Adrenal gland (tissue), 12 donors: ENCODE data around the gene TRIL. TPM values are rescaled to one million over a fixed set of nuclear protein-coding genes. Genes with fewer than 3 reads are reported as not detected.

Experiments used
- DNase-seq, 7 donors: peaks; one replicate each; pipeline ENCODE4 v3.0.0-alpha.2; 2019 to 2020
- H3K27ac ChIP-seq, 5 donors: fragments of 200-600 bp; sonication (generic) in 4 of 5; 1 replicate in 3 of 5; 2 replicates in 2 of 5; pipeline versions ENCODE4 v1.5.1 to v1.8.0; 2016 to 2020; ENCODE audit warnings: mild to moderate bottlenecking in 1 of 5
- H3K27me3 ChIP-seq: fragments of 200-600 bp; 2 replicates; pipeline ENCODE4 v1.8.0; 2021
- H3K36me3 ChIP-seq, 2 donors: fragments of 200-600 bp; replicated peaks in 1 of 2; 1 replicate in 1 of 2; 2 replicates in 1 of 2; pipeline versions ENCODE4 v1.5.1 to v1.8.0; 2018 to 2022
- H3K4me1 ChIP-seq, 2 donors: fragments of 200-600 bp; replicated peaks in 1 of 2; 1 replicate in 1 of 2; 2 replicates in 1 of 2; pipeline versions ENCODE4 v1.5.1 to v1.8.0; 2018 to 2021
- H3K4me3 ChIP-seq, 4 donors: fragments of 200-600 bp; sonication (generic) in 3 of 4; one replicate each; pipeline ENCODE4 v1.5.1; 2016 to 2018
- H3K9me3 ChIP-seq, 3 donors: fragments of 200-600 bp; sonication (generic) in 1 of 3; replicated peaks in 1 of 3; 1 replicate in 2 of 3; 2 replicates in 1 of 3; pipeline versions ENCODE4 v1.5.1 to v1.8.0; 2016 to 2021
- POLR2A ChIP-seq, 2 donors: fragments of 450-650 bp; IDR thresholded peaks; one replicate each; pipeline ENCODE4 v1.6.1; 2017; ENCODE audit warnings: antibody characterized with exemption in 2 of 2, mild to moderate bottlenecking in 2 of 2, moderate library complexity in 1 of 2
- WGBS, 4 donors: extraction: QIAGEN DNeasy Blood & Tissue Kit in 2 of 4; methylation state at CpG; one replicate each; pipeline versions ENCODE4 v1.1.5 to v1.1.7; 2013 to 2017; 5-methylcytosine and 5-hydroxymethylcytosine counted together
- intact Hi-C, 2 donors: fragments of 100-400 bp; cut with DNase I; formaldehyde crosslinking; loops; one replicate each; pipeline versions ENCODE4 v1.14.1 to v1.15.0; 2022 to 2023
- polyA plus RNA-seq, 3 donors: library from polyadenylated mRNA; stranded (reverse); fragments of 200-250 nt in 2 of 3; fragments of 350-450 nt in 1 of 3; fragmentation: Illumina TruSeq in 1 of 3; extraction: RNeasy Lipid Tissue Mini Kit (QIAGEN cat#74804) in 1 of 3; gene quantifications; one replicate each; pipeline ENCODE4 v1.2.3, GENCODE V29; 2013 to 2014
- total RNA-seq, 9 donors: library from RNA; depleted of rRNA in 4 of 9; stranded (reverse); fragments of >200 nt in 4 of 9; fragments of 120-200 nt in 1 of 9; fragmentation: NEBNext Ultra II Directional in 1 of 9; extraction: Animal tissue kit (Norgen Biotek cat#: 25700) in 1 of 9; gene quantifications; one replicate each; pipeline versions ENCODE4 v1.1.0 to v1.2.4, GENCODE V29; 2013 to 2023
- TF ChIP-seq, protein P1 (sequence below), 6 experiments: fragments of 450-650 bp in 4 of 6; fragments of 200-600 bp in 2 of 6; sonication (generic) in 1 of 6; IDR thresholded peaks; 1 replicate in 5 of 6; 2 replicates in 1 of 6; pipeline versions ENCODE4 v1.5.1 to v1.8.0; 2016 to 2021; ENCODE audit warnings: antibody characterized with exemption in 6 of 6, mild to moderate bottlenecking in 2 of 6, moderate library complexity in 1 of 6
- donor health status: healthy with polysubstance abuse.
- donor health status: Bipolar disorder and iron deficiency.
- donor health status: DM: yes; HTN: yes; CAD: no.
- donor health status: DM: no; HTN: no; CAD: no.
- donor health status: DM: no; HTN: no; CAD: no.
- donor health status: DM: yes; HTN: yes; CAD: no.

Gene TRIL
- total and polyA plus RNA-seq, 12 donors: 1.3 to 17.1 (median 5.1) TPM

DNA sequence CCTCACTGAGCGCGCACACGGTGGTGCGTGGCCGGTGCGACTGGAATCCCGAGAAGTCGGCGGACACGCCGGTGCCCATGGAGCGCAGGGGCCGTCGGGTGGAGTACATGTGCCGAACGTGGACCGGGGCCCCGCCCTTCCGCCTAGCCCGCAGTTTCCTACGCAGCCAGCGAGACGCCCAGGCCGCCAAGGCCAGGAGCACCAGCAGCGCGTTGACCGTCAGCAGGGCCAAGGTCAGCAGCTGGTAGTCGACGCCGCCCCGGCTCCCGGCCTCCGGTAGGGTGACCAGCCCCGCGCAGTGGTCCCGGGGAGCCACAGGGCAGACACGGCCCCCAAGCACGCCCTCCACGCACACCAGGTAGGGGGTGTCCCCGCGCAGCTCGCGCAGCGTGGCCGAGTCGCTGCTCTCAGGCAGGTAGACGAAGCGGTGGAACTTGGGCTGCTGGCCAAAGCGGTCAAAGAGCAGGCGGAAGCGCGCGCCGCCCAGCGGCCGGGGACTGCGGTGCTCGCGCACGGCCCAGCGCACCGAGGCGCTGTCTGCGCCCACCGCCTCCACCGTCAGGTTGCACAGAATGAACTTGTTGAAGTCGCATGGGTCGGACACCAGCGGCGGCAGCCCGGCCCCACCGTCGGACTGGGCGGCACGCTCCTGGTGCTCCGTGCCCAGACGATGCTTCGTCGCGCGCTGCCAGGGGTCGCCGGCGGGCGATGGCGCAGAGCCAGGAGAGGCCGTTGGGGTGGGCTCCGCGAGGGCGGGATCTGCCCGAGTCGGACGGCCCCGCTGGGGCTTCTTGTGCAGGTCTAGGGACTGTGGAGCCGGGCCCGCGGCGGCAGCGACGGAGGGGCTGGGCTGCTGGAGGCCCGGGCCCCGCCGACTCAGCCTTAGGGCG, 2.2 kb downstream of the TRIL start:
- H3K27me3 ChIP-seq: peaks cover 36% of the 10 kb centered on the region
- WGBS, 4 donors: 0 to 3% (median 1%) methylated on average over 1 to 104 of the region's 104 CpGs
- peaks cover 6 to 32% of the 10 kb centered on the region in 2 donors for H3K4me1 ChIP-seq
- peak; percentile 44 to 87 (median 69) for DNase-seq
- H3K36me3 ChIP-seq: no peaks in the 10 kb centered on the region
- H3K9me3 ChIP-seq: no peaks in the 10 kb centered on the region
- H3K27ac ChIP-seq: peak overlapping the region in 2 of 5 donors; percentile 58 to 68
- intact Hi-C loops: loop anchor here in 1 of 2 donors (5.0 kb wide), 1 partner anchor 146 kb away; no protein-coding TSS in a partner anchor
- H3K4me3 ChIP-seq: peak overlapping the region in 2 of 4 donors; percentile 36 to 58
- no peak for TF ChIP-seq POLR2A (IDR thresholded peaks at IDR 0.05)
- TF ChIP-seq, protein P1, sequence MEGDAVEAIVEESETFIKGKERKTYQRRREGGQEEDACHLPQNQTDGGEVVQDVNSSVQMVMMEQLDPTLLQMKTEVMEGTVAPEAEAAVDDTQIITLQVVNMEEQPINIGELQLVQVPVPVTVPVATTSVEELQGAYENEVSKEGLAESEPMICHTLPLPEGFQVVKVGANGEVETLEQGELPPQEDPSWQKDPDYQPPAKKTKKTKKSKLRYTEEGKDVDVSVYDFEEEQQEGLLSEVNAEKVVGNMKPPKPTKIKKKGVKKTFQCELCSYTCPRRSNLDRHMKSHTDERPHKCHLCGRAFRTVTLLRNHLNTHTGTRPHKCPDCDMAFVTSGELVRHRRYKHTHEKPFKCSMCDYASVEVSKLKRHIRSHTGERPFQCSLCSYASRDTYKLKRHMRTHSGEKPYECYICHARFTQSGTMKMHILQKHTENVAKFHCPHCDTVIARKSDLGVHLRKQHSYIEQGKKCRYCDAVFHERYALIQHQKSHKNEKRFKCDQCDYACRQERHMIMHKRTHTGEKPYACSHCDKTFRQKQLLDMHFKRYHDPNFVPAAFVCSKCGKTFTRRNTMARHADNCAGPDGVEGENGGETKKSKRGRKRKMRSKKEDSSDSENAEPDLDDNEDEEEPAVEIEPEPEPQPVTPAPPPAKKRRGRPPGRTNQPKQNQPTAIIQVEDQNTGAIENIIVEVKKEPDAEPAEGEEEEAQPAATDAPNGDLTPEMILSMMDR (IDR thresholded peaks at IDR 0.05): peak; percentile 14 to 78 (median 50)

DNA sequence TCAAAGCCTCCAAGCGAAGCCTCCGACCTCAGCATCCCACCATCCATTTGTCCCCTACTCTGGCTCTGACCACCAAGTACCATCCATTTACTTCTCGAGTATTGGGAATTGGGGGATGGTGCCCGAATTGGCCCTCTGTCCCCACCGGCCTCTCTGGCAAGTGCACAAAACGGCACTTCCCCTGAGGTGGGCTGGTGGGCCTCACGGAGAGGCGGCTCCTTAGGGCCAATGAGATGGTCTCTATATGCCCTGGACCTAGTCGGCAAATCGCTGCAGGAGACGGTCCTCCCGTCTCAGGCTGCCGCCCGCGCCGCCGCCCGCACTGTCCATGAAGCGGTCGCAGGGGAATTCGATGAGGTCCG, 2.8 kb downstream of the TRIL start:
- H3K4me3 ChIP-seq: peak overlapping the region in 1 of 4 donors; percentile 58
- peaks cover 36% of the 10 kb centered on the region for H3K27me3 ChIP-seq
- no peak for TF ChIP-seq POLR2A (IDR thresholded peaks at IDR 0.05)
- TF ChIP-seq, protein P1 (IDR thresholded peaks at IDR 0.05): no peak
- DNase-seq: no peak
- peak overlapping the region in 2 of 5 donors; percentile 58 to 68 for H3K27ac ChIP-seq
- intact Hi-C loops: loop anchor here in 1 of 2 donors (5.0 kb wide), 1 partner anchor 147 kb away; no protein-coding TSS in a partner anchor
- peaks cover 6 to 32% of the 10 kb centered on the region in 2 donors for H3K4me1 ChIP-seq
- H3K9me3 ChIP-seq: no peaks in the 10 kb centered on the region
- WGBS, 4 donors: 30 to 73% (median 40%) methylated on average over 3 to 22 of the region's 22 CpGs
- H3K36me3 ChIP-seq: no peaks in the 10 kb centered on the region

DNA sequence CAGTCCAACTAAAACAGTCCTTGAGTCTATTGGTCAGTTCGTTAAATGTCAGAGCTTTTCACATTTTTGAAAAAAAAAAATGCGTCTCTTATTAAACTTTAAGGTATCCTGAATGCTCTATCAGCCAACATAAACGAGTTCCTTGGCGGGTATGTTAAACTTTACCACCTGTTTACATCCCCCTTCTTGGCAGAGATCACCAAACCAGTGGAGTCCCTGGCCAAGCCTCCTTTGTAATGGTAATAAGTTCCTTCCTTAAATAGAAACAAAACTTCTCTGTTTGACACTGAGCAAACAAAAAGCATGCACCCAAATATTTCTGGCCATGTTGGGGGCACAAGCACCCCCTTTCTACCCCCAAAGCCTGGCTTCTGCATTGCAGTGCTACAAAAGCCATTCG, 3.2 kb downstream of the TRIL start:
- Histone ChIP-seq H3K4me3 (peak overlapping the region in 1 of 4 donors; percentile 58), H3K27ac (peak overlapping the region in 1 of 5 donors; percentile 58), H3K9me3 (no peaks in the 10 kb centered on the region), H3K4me1 (peaks cover 6 to 32% of the 10 kb centered on the region in 2 donors), H3K36me3 (no peaks in the 10 kb centered on the region), H3K27me3 (peaks cover 36% of the 10 kb centered on the region)
- WGBS, 4 donors: 73 to 85% (median 77%) methylated on average over 5 of the region's 5 CpGs
- intact Hi-C loops: loop anchor here in 1 of 2 donors (5.0 kb wide), 1 partner anchor 147 kb away; no protein-coding TSS in a partner anchor
- DNase-seq: no peak
- no peak for TF ChIP-seq POLR2A (IDR thresholded peaks at IDR 0.05)
- TF ChIP-seq, protein P1 (IDR thresholded peaks at IDR 0.05): no peak

DNA sequence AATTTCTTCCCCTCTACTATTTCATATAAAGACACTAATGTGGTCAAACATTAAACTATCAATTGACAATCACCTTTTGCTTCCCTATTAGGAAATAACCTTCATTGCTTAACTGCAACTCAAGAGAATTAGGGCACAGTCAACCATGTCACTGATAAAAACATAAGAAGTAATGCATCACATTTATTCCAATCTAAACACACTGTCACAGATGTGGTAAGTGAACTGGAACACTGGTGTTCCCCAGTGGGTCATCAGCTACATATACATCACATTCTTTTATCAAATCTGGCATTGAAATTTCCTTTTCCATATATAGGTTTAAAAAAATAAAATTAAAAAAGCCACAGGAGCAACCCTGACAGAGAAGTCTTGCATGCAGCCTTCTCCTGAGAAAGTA, 3.7 kb downstream of the TRIL start:
- no peak for DNase-seq
- TF ChIP-seq, protein P1 (IDR thresholded peaks at IDR 0.05): no peak
- TF ChIP-seq POLR2A (IDR thresholded peaks at IDR 0.05): no peak
- Histone ChIP-seq H3K4me1 (peaks cover 6 to 32% of the 10 kb centered on the region in 2 donors), H3K36me3 (no peaks in the 10 kb centered on the region), H3K27ac (no peak overlapping the region), H3K9me3 (no peaks in the 10 kb centered on the region), H3K27me3 (peaks cover 36% of the 10 kb centered on the region), H3K4me3 (no peak overlapping the region)
- intact Hi-C loops: no loop called here
